ENCODE results near the gene TLE4.
"Not testable (repeated sequence)": the region's sequence is repeated elsewhere in the genome, so short reads cannot be mapped to it uniquely, and the experiment has no call there.

Gene TLE4

GRCh38 chr9:79604921-79605562, 33.3 kb downstream of the TLE4 start:
- no peak for DNase-seq

GRCh38 chr9:79606529-79606928, 34.8 kb downstream of the TLE4 start:
- DNase-seq = not testable (repeated sequence)

- no peak for DNase-seq
Observed at GRCh38 chr9:79609468-79610018, 37.8 kb downstream of the TLE4 start.

GRCh38 chr9:79610019-79610631, 38.4 kb downstream of the TLE4 start:
- no peak for DNase-seq

GRCh38 chr9:79610791-79611614, 39.2 kb downstream of the TLE4 start:
- DNase-seq = no peak

- DNase-seq = no peak
Observed at GRCh38 chr9:79613145-79613544, 41.4 kb downstream of the TLE4 start.

- no peak for DNase-seq
Observed at GRCh38 chr9:79615038-79615437, 43.3 kb downstream of the TLE4 start.

GRCh38 chr9:79616013-79616412, 44.2 kb downstream of the TLE4 start:
- no peak for DNase-seq

- no peak for DNase-seq
Observed at GRCh38 chr9:79616971-79617370, 45.2 kb downstream of the TLE4 start.

- no peak for DNase-seq
Observed at GRCh38 chr9:79617395-79617794, 45.6 kb downstream of the TLE4 start.

- DNase-seq = no peak
Observed at GRCh38 chr9:79619930-79620329, 48.2 kb downstream of the TLE4 start.

GRCh38 chr9:79621916-79622575, 50.3 kb downstream of the TLE4 start:
- no peak for DNase-seq

GRCh38 chr9:79623799-79624721, 52.3 kb downstream of the TLE4 start:
- DNase-seq = no peak

GRCh38 chr9:79629721-79630120, 58.0 kb downstream of the TLE4 start:
- no peak for DNase-seq

- DNase-seq = no peak
Observed at GRCh38 chr9:79630521-79631403, 59.0 kb downstream of the TLE4 start.

- no peak for DNase-seq
Observed at GRCh38 chr9:79632060-79632459, 60.3 kb downstream of the TLE4 start.

GRCh38 chr9:79632705-79633104, 60.9 kb downstream of the TLE4 start:
- DNase-seq = no peak

- no peak for DNase-seq
Observed at GRCh38 chr9:79633558-79633957, 61.8 kb downstream of the TLE4 start.

GRCh38 chr9:79637177-79637925, 65.6 kb downstream of the TLE4 start:
- no peak for DNase-seq

GRCh38 chr9:79638806-79639205, 67.0 kb downstream of the TLE4 start:
- DNase-seq = no peak
